Central memory CD8-positive, alpha-beta T cell (primary cell): ENCODE measurements around the gene TBC1D2B.
A peak's percentile ranks its signal among the peaks of the same experiment; 100 is the strongest.
"Not testable (repeated sequence)": the region's sequence is repeated elsewhere in the genome, so short reads cannot be mapped to it uniquely, and the experiment has no call there.

ENCODE experiments used
- ATAC-seq: fragments of 150-1000 bp; cut with Tn5 transposase; replicated peaks from 2 replicates; pipeline ENCODE4 v1.10.0; 2022; ENCODE audit warnings: mild to moderate bottlenecking, moderate FRiP score, moderate number of reproducible peaks; ENCODE audit not compliant: poor library complexity, severe bottlenecking; ENCODE audit errors: extremely low read depth
- DNase-seq, 2 donors: peaks; one replicate each; pipeline ENCODE4 v3.0.0; 2021; ENCODE audit warnings: low spot score in 2 of 2
- H3K27ac Mint-ChIP-seq: one replicate; pipeline ENCODE4 v1.8.0; 2022; ENCODE audit warnings: low read depth, mild to moderate bottlenecking, moderate library complexity, mixed read lengths
- H3K27me3 Mint-ChIP-seq: one replicate; pipeline ENCODE4 v1.8.0; 2022; ENCODE audit warnings: mixed read lengths
- H3K36me3 Mint-ChIP-seq: one replicate; pipeline ENCODE4 v1.8.0; 2022; ENCODE audit warnings: mild to moderate bottlenecking, moderate library complexity, mixed read lengths; ENCODE audit not compliant: insufficient read depth
- H3K4me1 Mint-ChIP-seq: one replicate; pipeline ENCODE4 v1.8.0; 2022; ENCODE audit warnings: mixed read lengths
- H3K4me3 Mint-ChIP-seq: one replicate; pipeline ENCODE4 v1.8.0; 2022; ENCODE audit warnings: mild to moderate bottlenecking, moderate library complexity, mixed read lengths
- H3K9me3 Mint-ChIP-seq: one replicate; pipeline ENCODE4 v1.8.0; 2022; ENCODE audit warnings: mixed read lengths

Gene TBC1D2B

GRCh38 chr15:77987765-77988136, 89.8 kb downstream of the TBC1D2B start:
- not testable (repeated sequence) for H3K4me3 Mint-ChIP-seq, DNase-seq, H3K9me3 Mint-ChIP-seq, ATAC-seq
- H3K27ac Mint-ChIP-seq, result peak overlapping the region; percentile 71
- peaks cover 17% of the 10 kb centered on the region for H3K36me3 Mint-ChIP-seq
- peaks cover 33% of the 10 kb centered on the region for H3K4me1 Mint-ChIP-seq
- peaks cover 14% of the 10 kb centered on the region for H3K27me3 Mint-ChIP-seq

- no peak for ATAC-seq
- Mint-ChIP-seq H3K9me3 (no peaks in the 10 kb centered on the region), H3K27me3 (peaks cover 14% of the 10 kb centered on the region)
Observed at GRCh38 chr15:77986891-77987764, 90.4 kb downstream of the TBC1D2B start.

GRCh38 chr15:77985931-77986480, 91.5 kb downstream of the TBC1D2B start:
- Mint-ChIP-seq H3K9me3 (no peaks in the 10 kb centered on the region), H3K36me3 (peaks cover 15% of the 10 kb centered on the region), H3K27me3 (peaks cover 14% of the 10 kb centered on the region), H3K4me1 (peaks cover 26% of the 10 kb centered on the region), H3K27ac (no peak overlapping the region), H3K4me3 (no peak overlapping the region)
- DNase-seq (no peak), ATAC-seq (no peak)

More at GRCh38 chr15:77986891-77987764, 90.4 kb downstream of the TBC1D2B start:
- H3K4me1 Mint-ChIP-seq, result peaks cover 33% of the 10 kb centered on the region
- no peak overlapping the region for H3K4me3 Mint-ChIP-seq
- no peak overlapping the region for H3K27ac Mint-ChIP-seq
- DNase-seq, result no peak
- peaks cover 17% of the 10 kb centered on the region for H3K36me3 Mint-ChIP-seq

- no peak overlapping the region for H3K27ac Mint-ChIP-seq
- H3K4me3 Mint-ChIP-seq, result no peak overlapping the region
Observed at GRCh38 chr15:77985031-77985930, 92.2 kb downstream of the TBC1D2B start.

GRCh38 chr15:77984446-77984861, 93.1 kb downstream of the TBC1D2B start:
- Mint-ChIP-seq H3K27ac (no peak overlapping the region), H3K36me3 (peaks cover 10% of the 10 kb centered on the region)

More at GRCh38 chr15:77985031-77985930, 92.2 kb downstream of the TBC1D2B start:
- Mint-ChIP-seq H3K9me3 (no peaks in the 10 kb centered on the region), H3K36me3 (peaks cover 10% of the 10 kb centered on the region), H3K27me3 (peaks cover 14% of the 10 kb centered on the region), H3K4me1 (peaks cover 19% of the 10 kb centered on the region)
- ATAC-seq (no peak), DNase-seq (no peak)

GRCh38 chr15:77983708-77984445, 93.6 kb downstream of the TBC1D2B start:
- ATAC-seq (no peak), DNase-seq (no peak)
- Mint-ChIP-seq H3K27ac (no peak overlapping the region), H3K36me3 (peaks cover 10% of the 10 kb centered on the region), H3K4me1 (peaks cover 13% of the 10 kb centered on the region), H3K9me3 (no peaks in the 10 kb centered on the region), H3K27me3 (peaks cover 14% of the 10 kb centered on the region), H3K4me3 (no peak overlapping the region)

More at GRCh38 chr15:77984446-77984861, 93.1 kb downstream of the TBC1D2B start:
- no peak overlapping the region for H3K4me3 Mint-ChIP-seq
- DNase-seq (no peak), ATAC-seq (no peak)
- H3K9me3 Mint-ChIP-seq, result no peaks in the 10 kb centered on the region
- peaks cover 16% of the 10 kb centered on the region for H3K4me1 Mint-ChIP-seq
- peaks cover 14% of the 10 kb centered on the region for H3K27me3 Mint-ChIP-seq

- peaks cover 10% of the 10 kb centered on the region for H3K36me3 Mint-ChIP-seq
- H3K27ac Mint-ChIP-seq, result no peak overlapping the region
- peaks cover 14% of the 10 kb centered on the region for H3K27me3 Mint-ChIP-seq
- H3K4me3 Mint-ChIP-seq, result no peak overlapping the region
- H3K9me3 Mint-ChIP-seq, result no peaks in the 10 kb centered on the region
- ATAC-seq (no peak), DNase-seq (no peak)
- H3K4me1 Mint-ChIP-seq, result peaks cover 10% of the 10 kb centered on the region
Observed at GRCh38 chr15:77983091-77983707, 94.3 kb downstream of the TBC1D2B start.

- no peaks in the 10 kb centered on the region for H3K9me3 Mint-ChIP-seq
- peaks cover 9% of the 10 kb centered on the region for H3K36me3 Mint-ChIP-seq
- peaks cover 14% of the 10 kb centered on the region for H3K27me3 Mint-ChIP-seq
- H3K4me3 Mint-ChIP-seq, result no peak overlapping the region
- H3K27ac Mint-ChIP-seq, result no peak overlapping the region
- H3K4me1 Mint-ChIP-seq, result peaks cover 10% of the 10 kb centered on the region
- ATAC-seq (no peak), DNase-seq (no peak)
Observed at GRCh38 chr15:77982127-77982490, 95.4 kb downstream of the TBC1D2B start.

- DNase-seq (no peak), ATAC-seq (no peak)
- Mint-ChIP-seq H3K27me3 (peaks cover 14% of the 10 kb centered on the region), H3K4me3 (no peak overlapping the region), H3K4me1 (peaks cover 10% of the 10 kb centered on the region), H3K9me3 (no peaks in the 10 kb centered on the region), H3K36me3 (peaks cover 9% of the 10 kb centered on the region), H3K27ac (no peak overlapping the region)
Observed at GRCh38 chr15:77981281-77982126, 96.0 kb downstream of the TBC1D2B start.

GRCh38 chr15:77980674-77981073, 96.8 kb downstream of the TBC1D2B start:
- H3K4me3 Mint-ChIP-seq, DNase-seq, H3K36me3 Mint-ChIP-seq, H3K9me3 Mint-ChIP-seq, H3K27ac Mint-ChIP-seq, ATAC-seq: not testable (repeated sequence)
- H3K27me3 Mint-ChIP-seq, result peaks cover 14% of the 10 kb centered on the region
- H3K4me1 Mint-ChIP-seq, result peaks cover 10% of the 10 kb centered on the region

- no peak for ATAC-seq
- H3K27me3 Mint-ChIP-seq, result peaks cover 14% of the 10 kb centered on the region
- H3K36me3 Mint-ChIP-seq, result peaks cover 7% of the 10 kb centered on the region
- peaks cover 10% of the 10 kb centered on the region for H3K4me1 Mint-ChIP-seq
- H3K27ac Mint-ChIP-seq, result no peak overlapping the region
- DNase-seq, result no peak
- no peaks in the 10 kb centered on the region for H3K9me3 Mint-ChIP-seq
- no peak overlapping the region for H3K4me3 Mint-ChIP-seq
Observed at GRCh38 chr15:77980098-77980497, 97.4 kb downstream of the TBC1D2B start.
